OCI-LY1 (cell line): ENCODE results near the gene TMEM132C.

Experiments
- EZH2 ChIP-seq: fragments of 200-600 bp; sonication (generic), shearing (Covaris generic); IDR thresholded peaks from 2 replicates; pipeline ENCODE4 v1.8.0; 2017; ENCODE audit warnings: borderline replicate concordance, mixed run types, mild to moderate bottlenecking, antibody characterized with exemption, low read length, moderate library complexity, mixed read lengths
- TF ChIP-seq, protein P1 (sequence below): fragments of 200-600 bp; sonication (generic), shearing (Covaris generic); IDR thresholded peaks from 2 replicates; pipeline ENCODE4 v1.5.1; 2017; ENCODE audit warnings: mild to moderate bottlenecking, antibody characterized with exemption, low read length, moderate library complexity, mixed read lengths

GRCh38 chr12:128474916-128475315 is 207.9 kb downstream of the TMEM132C start:
- no peak for TF ChIP-seq EZH2
- TF ChIP-seq, protein P1, sequence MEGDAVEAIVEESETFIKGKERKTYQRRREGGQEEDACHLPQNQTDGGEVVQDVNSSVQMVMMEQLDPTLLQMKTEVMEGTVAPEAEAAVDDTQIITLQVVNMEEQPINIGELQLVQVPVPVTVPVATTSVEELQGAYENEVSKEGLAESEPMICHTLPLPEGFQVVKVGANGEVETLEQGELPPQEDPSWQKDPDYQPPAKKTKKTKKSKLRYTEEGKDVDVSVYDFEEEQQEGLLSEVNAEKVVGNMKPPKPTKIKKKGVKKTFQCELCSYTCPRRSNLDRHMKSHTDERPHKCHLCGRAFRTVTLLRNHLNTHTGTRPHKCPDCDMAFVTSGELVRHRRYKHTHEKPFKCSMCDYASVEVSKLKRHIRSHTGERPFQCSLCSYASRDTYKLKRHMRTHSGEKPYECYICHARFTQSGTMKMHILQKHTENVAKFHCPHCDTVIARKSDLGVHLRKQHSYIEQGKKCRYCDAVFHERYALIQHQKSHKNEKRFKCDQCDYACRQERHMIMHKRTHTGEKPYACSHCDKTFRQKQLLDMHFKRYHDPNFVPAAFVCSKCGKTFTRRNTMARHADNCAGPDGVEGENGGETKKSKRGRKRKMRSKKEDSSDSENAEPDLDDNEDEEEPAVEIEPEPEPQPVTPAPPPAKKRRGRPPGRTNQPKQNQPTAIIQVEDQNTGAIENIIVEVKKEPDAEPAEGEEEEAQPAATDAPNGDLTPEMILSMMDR, result no peak
